ENCODE results near the gene IL6.
"Not testable (repeated sequence)": the region's sequence is repeated elsewhere in the genome, so short reads cannot be mapped to it uniquely, and the experiment has no call there.

Gene IL6

DNA sequence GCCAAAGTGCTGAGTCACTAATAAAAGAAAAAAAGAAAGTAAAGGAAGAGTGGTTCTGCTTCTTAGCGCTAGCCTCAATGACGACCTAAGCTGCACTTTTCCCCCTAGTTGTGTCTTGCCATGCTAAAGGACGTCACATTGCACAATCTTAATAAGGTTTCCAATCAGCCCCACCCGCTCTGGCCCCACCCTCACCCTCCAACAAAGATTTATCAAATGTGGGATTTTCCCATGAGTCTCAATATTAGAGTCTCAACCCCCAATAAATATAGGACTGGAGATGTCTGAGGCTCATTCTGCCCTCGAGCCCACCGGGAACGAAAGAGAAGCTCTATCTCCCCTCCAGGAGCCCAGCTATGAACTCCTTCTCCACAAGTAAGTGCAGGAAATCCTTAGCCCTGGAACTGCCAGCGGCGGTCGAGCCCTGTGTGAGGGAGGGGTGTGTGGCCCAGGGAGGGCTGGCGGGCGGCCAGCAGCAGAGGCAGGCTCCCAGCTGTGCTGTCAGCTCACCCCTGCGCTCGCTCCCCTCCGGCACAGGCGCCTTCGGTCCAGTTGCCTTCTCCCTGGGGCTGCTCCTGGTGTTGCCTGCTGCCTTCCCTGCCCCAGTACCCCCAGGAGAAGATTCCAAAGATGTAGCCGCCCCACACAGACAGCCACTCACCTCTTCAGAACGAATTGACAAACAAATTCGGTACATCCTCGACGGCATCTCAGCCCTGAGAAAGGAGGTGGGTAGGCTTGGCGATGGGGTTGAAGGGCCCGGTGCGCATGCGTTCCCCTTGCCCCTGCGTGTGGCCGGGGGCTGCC lies at the start of gene IL6:
IL6 (plus strand) TSS at position 294 of the 807 bp plus-strand sequence; CDS start at position 357, 63 bp downstream.
- no peak for DNase-seq (ENCODE audit: low read depth in 2 of 2)

DNA sequence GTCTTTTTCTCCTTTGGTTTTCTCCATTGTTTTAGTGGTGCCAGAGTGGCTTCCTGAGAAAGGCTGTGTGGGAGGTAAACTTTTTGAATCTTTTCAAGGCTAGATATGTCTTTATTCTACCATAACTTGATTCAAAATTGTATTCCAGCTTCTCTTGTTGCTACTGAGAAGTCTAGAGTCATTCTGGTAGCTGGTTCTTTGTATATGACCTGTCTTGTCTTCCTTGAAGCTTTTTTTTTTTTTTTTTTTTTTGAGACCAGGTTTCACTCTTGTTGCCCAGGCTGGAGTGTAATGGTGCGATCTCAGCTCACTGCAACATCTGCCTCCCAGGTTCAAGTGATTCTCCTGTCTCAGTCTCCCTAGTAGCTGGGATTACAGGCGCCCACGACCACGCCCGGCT lies 49.7 kb upstream of the IL6 start:
- DNase-seq (ENCODE audit: low read depth in 2 of 2): not testable (repeated sequence)

DNA sequence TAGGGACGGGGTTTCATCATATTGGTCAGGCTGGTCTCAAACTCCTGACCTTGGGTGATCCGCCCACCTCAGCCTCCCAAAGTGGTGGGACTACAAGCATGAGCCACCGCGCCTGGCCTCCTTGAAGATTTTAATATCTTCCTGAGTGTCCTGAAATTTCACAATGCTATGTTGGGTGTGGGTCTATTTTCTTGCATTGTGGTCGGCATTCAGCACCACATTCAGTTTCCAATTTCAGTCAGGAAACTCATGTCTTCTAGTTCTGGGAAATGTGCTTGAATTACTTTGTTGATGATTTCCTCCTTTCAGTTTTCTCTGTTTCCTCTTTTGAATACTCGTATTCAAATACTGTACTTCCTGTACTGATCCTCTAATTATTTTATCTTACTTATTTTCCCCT lies 49.3 kb upstream of the IL6 start:
- no peak for DNase-seq (ENCODE audit: low read depth in 2 of 2)

DNA sequence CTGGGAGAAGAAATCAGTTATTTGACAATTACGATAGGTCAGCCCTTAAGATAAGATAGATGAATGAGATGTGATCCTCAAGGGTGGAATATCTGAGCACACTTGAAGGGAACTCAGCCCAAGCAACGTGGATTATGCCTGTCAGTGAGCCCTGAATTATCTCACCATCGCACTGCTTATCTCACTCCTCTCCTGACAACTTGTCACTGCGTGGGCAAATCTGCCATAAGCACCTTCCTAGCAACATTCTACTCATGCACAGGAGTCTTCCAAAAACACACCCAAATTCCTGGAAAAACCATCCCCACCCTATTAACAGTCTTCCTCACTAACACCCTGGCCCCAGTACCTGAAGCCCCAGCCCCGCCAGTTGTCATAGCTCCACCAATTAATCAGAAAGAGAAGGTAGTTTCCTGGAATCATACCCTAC lies 46.5 kb upstream of the IL6 start:
- no peak for DNase-seq (ENCODE audit: low read depth in 2 of 2)

DNA sequence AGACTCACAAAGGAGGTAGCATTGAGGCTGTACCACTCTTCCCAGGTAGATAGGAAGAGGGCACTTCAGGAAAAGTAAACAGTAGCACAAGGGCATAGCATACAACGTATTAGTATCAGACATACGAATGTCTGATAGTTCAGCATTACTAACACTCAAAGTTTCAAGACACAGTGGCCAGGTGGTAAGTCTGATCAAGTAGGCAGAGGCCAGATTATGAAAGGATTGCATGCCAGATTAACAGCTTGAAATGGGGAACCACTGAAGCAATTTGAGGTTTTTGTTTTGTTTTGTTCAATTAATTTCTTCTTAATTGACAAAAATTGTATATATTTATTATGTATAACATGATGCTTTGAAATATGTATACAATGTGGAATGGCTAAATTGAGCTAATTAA lies 45.7 kb upstream of the IL6 start:
- DNase-seq (ENCODE audit: low read depth in 2 of 2): no peak

DNA sequence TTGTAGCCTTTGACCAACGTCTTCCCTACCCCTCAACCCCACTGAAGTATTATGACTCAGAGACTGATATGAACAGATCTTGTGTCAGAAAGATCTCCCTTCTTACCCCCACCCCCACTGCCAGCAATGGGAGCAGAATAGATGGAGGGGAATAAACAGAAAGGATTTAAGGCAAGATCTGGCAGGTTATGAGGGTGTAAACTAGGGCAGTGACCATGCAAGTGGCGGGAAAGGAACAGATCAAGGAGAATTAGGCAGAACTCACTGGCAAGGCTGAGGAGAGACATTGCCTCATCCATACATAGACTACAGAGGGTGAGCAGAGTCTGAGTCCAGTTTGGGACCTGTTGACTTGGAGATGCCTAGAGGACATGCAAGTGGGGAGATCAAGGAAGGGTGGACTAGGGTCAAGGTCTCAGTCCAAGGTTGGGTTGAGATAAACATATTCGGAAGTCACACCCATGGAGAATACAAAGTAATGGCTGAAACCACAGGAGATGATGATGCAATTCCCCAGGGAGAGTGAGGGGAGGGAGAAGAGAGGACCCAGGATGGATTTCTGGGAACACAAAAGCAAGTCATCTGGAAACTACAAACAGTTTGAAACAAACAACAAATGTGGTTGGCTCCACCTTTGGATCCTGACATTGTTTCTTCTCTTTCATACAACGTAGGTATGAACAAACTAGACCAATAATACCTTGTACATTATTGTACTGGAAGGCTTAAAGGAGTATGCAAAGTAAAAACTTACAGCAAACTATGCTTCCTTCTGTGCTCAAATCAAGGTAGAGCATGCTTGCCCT lies 44.9 kb upstream of the IL6 start:
- DNase-seq (ENCODE audit: low read depth in 2 of 2): no peak

DNA sequence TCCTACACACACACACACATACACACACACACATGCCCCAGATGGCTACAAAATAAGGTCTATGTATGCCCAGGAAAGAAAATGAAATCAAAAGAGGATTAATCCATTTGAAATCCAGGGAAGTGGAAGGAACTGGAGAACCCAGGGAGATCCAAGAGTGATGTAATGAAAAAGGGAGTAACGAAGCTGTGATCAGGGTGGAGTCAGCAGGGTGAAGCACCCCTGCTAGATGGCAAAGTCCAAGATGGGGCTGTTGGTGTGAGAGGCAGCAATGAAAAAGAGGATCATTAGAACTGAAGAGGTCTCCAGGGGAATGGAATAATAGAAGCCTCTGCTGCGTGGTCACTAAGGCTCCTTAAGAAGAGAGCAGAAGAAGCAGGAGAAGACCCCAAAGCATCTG lies 43.6 kb upstream of the IL6 start:
- no peak for DNase-seq (ENCODE audit: low read depth in 2 of 2)

DNA sequence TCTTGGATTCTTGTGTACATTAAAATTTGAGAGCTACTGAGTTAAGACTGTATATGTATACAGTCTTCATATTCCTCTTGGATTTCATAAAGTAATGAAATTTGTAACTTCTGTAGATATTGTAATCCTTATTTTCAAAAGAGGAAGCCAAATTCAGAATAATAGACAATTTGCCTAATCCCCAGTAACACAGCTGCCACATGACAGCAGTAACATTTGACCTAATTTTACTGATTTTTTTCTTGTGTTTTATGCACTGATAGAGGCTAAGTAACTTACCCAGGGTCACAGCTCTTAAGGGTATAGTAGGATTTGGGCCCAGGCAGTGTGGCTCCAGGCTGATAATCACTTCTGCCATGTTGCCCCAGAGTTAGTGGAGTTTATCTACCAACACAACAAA lies 40.4 kb upstream of the IL6 start:
- no peak for DNase-seq (ENCODE audit: low read depth in 2 of 2)

DNA sequence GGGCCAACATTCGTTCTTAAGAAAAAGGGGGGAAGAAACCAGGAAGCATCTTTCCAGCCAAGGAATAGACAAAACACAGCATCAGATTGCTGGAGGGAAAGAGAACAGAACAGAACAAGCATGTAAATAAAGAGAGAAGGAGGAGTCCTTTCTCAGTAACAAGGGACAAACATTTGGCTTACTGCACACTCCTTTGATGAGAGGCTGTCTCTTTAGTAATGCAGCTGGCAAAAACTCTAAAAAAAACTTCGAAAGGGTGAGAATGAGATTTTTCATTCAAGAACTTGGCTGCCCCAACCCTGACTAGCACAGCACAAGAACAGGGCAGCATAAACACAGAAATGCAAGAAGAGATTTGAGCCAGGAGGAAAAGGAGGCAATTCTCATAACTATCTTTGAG lies 38.9 kb upstream of the IL6 start:
- DNase-seq (ENCODE audit: low read depth in 2 of 2): no peak

DNA sequence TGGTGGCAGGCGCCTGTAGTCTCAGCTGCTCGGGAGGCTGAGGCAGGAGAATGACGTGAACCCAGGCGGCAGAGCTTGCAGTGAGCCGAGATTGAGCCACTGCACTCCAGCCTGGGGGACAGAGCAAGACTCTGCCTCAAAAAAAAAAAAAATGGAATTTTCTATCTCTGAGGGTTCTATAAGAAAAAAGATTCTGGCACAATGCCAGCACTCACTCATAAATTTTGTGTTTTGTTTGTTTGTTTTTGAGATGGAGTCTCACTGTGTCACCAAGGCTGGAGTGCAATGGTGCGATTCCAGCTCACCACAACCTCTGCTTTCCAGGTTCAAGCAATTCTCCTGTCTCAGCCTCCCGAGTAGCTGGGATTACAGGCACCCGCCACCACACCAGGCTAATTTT lies 38.1 kb upstream of the IL6 start:
- not testable (repeated sequence) for DNase-seq (ENCODE audit: low read depth in 2 of 2)

DNA sequence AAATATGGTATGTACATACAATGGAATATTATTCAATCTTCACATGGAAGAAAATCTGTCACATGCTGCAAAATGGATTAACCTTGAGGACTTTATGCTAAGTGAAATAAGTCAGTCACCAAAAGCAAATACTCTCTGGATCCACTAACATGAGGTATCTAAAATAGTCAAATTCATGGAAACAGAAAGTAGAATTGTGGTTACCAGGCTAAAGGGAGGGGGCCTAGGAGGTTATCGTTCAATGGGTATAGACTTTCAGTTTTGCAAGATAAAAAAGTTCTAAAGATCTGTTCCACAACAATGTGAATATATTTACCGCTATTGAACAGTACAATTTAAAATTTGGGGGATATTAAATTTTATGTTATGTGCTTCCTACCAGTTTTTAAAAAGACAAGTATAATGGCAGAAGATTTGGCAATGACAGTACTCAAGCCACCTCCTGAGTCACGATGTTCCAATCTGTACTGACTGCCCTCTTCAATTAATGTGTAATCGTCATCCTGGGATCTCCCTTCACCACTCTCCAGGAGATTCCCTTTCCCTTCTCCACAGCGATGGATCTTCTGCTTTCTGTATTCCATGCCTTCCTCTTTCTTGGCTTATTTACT lies 32.3 kb upstream of the IL6 start:
- DNase-seq (ENCODE audit: low read depth in 2 of 2): no peak

DNA sequence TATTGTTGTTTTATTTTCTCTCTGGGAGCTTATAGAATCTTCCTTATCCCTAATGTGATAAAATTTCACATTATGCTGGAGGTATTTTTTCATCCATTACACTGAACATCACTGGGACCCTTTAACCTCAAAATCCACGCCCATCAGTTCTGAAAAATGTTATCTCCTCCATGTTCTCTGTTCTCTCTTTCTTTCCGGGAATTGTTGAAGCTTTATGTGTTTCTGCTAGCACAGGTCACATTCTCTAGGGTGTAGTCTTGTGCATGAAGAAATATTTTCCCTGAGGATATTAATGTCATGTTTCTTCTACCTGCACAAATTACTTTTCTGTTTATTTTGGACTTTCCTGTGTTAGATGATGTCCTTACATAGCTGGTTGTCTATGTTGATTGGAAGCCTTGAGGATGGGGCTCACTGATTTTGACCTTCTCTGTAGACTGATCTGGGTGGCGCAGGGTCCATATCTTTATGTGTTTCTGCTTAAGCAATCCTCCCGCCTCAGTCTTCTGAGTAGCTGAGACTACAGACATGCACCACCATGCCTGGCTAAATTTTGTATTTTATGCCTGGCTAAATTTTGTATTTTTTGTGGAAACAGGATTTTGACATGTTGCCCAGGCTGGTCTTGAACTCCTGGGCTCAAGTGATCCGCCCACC lies 31.4 kb upstream of the IL6 start:
- DNase-seq (ENCODE audit: low read depth in 2 of 2): no peak

DNA sequence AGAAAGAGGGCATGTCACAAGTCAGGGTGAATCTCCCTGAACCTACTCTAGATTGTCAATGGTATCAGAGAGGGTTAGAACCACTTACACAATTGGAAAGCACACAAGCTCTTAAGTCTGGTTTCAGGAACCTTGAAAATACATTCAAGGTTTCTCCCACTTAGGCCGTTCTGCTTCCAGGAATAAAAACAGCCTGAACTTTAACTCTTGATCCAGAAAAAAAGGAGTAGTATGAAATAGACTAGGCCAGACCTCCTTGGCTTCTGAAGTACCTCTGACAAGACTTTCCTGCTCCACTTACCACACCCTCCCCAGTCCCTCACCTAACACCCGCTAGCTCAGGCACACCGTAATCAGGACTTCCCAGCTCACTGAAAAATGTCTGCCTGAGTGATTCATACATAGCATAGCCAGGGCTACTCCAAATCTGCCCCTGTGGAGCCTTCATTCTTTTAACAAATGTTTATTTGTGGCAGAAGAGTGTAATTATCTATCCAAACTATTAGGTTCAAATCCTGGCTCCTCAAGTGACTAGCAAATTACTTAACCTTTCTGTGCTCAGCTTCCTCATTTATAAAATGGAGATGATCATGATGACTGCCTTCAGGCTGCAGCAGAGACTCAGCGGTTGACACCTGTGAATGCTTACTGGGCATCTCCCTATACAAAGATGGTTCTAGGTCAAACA lies 30.3 kb upstream of the IL6 start:
- DNase-seq (ENCODE audit: low read depth in 2 of 2): no peak

DNA sequence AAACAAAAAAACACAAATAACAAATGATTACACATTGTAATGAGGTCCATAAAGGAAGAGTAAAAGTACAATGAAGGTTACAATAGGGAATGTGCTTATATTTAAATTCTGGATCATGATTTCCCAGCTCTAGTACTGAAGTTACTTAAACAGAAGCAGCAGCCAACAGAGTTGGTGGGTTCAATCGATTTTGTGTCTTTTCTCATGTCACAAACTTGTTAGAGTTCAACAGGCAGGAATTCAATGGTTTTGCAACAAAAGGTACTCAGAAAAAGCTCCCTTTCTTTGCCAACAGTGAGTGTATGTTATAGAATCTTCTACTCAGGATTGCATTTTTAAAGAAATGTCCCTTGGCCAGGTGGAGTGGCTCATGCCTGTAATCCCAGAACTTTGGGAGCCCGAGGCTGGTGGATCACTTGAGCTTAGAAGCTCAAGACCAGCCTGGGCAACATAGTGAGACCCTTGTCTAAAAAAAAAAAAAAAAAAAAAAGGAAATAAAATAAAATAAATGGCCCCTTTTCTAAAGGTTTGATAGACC lies 29.6 kb upstream of the IL6 start:
- no peak for DNase-seq (ENCODE audit: low read depth in 2 of 2)

DNA sequence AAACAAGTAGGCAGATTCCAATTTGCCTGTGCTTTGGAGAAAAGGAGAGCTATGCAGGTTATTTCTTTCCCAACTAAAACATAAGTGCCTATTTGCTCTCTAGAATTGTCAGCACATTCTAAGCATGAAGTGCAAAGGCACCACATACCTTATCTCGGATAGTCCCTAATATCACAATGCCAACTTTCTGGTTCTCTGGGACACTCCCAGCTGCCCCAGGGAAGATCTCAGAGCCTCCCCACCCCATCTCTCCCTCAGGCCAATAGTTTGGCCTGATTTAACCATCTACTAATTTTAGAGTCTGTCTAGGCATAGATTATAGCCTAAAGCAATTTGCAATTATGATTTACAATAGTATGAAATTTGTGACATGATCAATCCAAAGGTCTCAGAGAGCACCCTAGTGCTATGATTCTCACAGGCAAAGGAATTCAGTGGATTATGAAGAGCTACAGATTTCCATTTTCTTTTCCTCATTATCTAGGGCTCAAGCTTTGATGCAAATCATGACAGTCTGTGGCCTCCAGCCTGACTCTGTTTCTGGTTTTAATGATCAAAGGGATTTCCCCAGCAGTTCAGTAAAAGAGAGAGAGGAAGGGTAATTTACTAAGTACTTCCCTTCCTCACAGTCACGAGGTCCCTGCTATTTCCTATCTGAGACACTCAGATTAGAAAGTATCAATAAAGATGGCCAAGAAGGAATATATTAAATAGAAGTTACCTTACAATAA lies 29.0 kb upstream of the IL6 start:
- no peak for DNase-seq (ENCODE audit: low read depth in 2 of 2)

DNA sequence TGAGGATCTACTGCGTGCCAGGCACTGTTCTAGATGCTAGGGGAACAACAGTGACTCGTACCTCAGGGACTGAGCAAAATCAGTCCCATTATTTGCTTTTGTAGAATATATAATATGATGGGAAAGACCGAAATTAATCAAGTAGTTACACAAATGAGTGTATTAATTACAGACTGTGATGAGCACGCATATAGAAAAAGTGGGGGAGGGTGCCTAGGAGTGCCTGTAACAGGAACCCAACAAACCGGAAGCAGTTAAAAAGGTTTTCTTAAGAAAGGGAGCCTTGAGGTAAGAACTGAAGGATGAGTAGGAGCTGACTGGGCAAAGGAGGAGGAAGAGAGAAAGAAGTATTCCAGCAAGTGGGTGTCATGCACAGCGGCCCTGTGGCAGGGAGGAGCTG lies 28.2 kb upstream of the IL6 start:
- peak in 1 of 2 donors; percentile 12 for DNase-seq (ENCODE audit: low read depth in 2 of 2)

DNA sequence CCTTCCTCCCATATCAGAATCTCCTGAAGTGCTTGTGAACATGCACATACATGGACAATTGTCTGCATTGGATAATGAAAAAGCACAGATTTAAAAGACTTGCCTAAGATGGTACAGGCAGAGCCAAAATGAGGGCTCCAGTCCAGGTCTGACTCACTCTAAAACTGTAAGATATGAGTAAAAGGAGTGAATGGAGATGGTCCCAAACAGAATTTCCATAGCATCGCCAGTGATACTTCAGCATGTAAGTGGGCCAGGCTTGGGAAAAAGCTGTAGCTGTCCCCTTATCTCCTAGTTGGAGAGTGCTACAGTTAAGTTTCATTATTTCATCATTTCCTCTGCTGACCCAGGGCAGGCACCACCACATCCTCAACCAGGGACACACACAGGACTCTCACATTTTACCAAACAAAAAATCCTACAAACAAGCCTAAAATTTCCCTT lies 26.4 kb upstream of the IL6 start:
- no peak for DNase-seq (ENCODE audit: low read depth in 2 of 2)

DNA sequence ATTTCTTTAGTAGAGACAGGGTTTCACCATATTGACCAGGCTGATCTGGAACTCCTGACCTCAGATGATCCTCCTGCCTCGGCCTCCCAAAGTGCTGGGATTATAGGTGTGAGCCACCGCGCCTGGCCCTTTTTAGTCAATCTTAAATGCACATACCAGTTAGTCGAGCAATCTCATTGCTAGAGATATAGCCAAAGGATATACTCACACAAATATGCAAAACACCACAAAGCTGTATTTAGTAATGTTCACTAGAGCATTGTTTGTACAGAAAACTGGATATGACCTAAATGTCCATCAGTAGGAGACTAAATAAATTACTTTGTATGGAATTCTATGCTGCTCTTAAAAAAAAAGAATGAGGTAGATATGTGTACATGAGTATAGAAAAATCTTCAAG lies 24.5 kb upstream of the IL6 start:
- no peak for DNase-seq (ENCODE audit: low read depth in 2 of 2)

DNA sequence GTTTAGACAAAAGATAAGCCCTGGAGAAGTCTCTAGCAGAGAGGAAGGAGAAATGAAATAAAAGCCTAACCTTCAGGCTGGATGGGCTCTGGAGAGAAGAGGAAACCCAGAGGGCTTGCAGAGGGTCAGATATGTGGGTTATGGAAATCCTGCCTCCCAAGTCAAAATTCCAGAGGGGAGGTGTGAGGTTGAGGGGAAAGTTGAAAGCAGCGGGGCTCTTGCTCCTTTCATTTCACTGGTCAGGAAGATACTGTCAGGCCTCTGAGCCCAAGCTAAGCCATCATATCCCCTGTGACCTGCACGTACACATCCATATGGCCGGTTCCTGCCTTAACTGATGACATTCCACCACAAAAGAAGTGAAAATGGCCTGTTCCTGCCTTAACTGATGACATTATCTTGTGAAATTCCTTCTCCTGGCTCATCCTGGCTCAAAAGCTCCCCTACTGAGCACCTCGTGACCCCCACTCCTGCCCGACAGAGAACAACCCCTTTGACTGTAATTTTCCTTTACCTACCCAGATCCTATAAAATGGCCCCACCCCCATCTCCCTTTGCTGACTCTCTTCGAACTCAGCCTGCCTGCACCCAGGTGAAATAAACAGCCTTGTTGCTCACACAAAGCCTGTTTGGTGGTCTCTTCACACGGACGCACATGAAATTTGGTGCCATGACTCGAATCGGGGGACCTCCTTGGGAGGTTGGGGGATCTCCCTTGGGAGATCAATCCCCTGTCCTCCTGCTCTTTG lies 23.7 kb upstream of the IL6 start:
- not testable (repeated sequence) for DNase-seq (ENCODE audit: low read depth in 2 of 2)

Measured in stimulated activated CD4-positive, alpha-beta T cell treated with anti-CD3 and anti-CD28 coated beads, Interleukin-15, amount 100 ng/mL, for 48 hours (primary cell).